HepG2 (cell line): Measurements from ENCODE around the gene SLC38A3. TPM values are rescaled to one million over a fixed set of nuclear protein-coding genes. Genes with fewer than 3 reads are reported as not detected.

Source experiments
- ATAC-seq: fragments of 200-7000 bp; cut with Tn5 transposase; 3 replicates; pipeline ENCODE4 v1.9.1; 2020; ENCODE audit warnings: mild to moderate bottlenecking, moderate library complexity
- BruUV-seq: library from RNA; stranded (reverse); fragments of 400-500 nt; replicated peaks from 2 replicates; lab custom pipeline; 2021; lab: Mats Ljungman, UMichigan
- CTCF ChIA-PET: fragments of 300-600 bp; formaldehyde crosslinking; extraction: SDS; loops from one replicate; lab custom pipeline; 2021; ENCODE audit warnings: low total read pairs, inconsistent platforms, low intra/inter-chr PET ratio; lab: Yijun Ruan, JAX
- POLR2A ChIA-PET: fragments of 350-600 bp; sonication (Branson Sonifier 250); formaldehyde crosslinking; loops from one replicate; lab custom pipeline; 2020; ENCODE audit warnings: antibody characterized with exemption, inconsistent platforms; lab: Yijun Ruan, JAX
- DNase-seq: peaks from one replicate; pipeline ENCODE4 v3.0.0-alpha.2; 2015; ENCODE audit warnings: low spot score
- FAIRE-seq: peaks from 3 replicates; lab custom pipeline; 2011; peaks lifted over from hg19 to GRCh38; lab: Jason Lieb, UNC
- H2AFZ ChIP-seq: one replicate; pipeline ENCODE4 v1.6.1; 2011; ENCODE audit warnings: low read length, inconsistent platforms
- H3K27ac ChIP-seq: fragments of 300-600 bp; 3 replicates; pipeline ENCODE4 v1.8.0; 2011; ENCODE audit warnings: mixed run types, mild to moderate bottlenecking, mixed read lengths, low read length, inconsistent platforms; ENCODE audit not compliant: insufficient read depth; ENCODE audit errors: extremely low read length
- H3K27me3 ChIP-seq, 2 experiments: fragments of 200-600 bp in 1 of 2; 2 replicates in 1 of 2; 3 replicates in 1 of 2; pipeline versions ENCODE4 v1.6.0 to v1.8.0; 2011; ENCODE audit warnings: low read length in 2 of 2, mild to moderate bottlenecking in 2 of 2, moderate library complexity in 2 of 2, inconsistent platforms in 1 of 2; ENCODE audit not compliant: insufficient read depth in 2 of 2, control insufficient read depth in 1 of 2
- H3K36me3 ChIP-seq, 2 experiments: fragments of 200-600 bp in 1 of 2; replicated peaks in 1 of 2; 2 replicates in 1 of 2; 3 replicates in 1 of 2; pipeline versions ENCODE4 v1.5.1 to v1.8.0; 2011; ENCODE audit warnings: low read length in 2 of 2, inconsistent platforms in 1 of 2; ENCODE audit not compliant: insufficient read depth in 2 of 2, control insufficient read depth in 1 of 2
- H3K4me1 ChIP-seq: 2 replicates; pipeline ENCODE4 v1.5.1; 2012; ENCODE audit warnings: low read length, inconsistent platforms; ENCODE audit not compliant: insufficient read depth
- H3K4me2 ChIP-seq: 2 replicates; pipeline ENCODE4 v1.6.0; 2011; ENCODE audit warnings: low read depth, low read length, inconsistent platforms
- H3K4me3 ChIP-seq, 3 experiments: fragments of 200-600 bp in 1 of 3; sonication (generic), shearing (Covaris generic) in 1 of 3; replicated peaks in 1 of 3; 2 replicates each; pipeline ENCODE4 v1.5.1; 2011 to 2016; ENCODE audit warnings: low read length in 3 of 3, inconsistent platforms in 2 of 3, low read depth in 2 of 3, mild to moderate bottlenecking in 2 of 3, control low read depth in 1 of 3, mixed read lengths in 1 of 3; ENCODE audit not compliant: insufficient read depth in 1 of 3
- H3K79me2 ChIP-seq: one replicate; pipeline ENCODE4 v1.6.1; 2011; ENCODE audit warnings: low read length, inconsistent platforms; ENCODE audit not compliant: insufficient read depth
- H3K9ac ChIP-seq: 2 replicates; pipeline ENCODE4 v1.6.0; 2011; ENCODE audit warnings: mild to moderate bottlenecking, low read depth, low read length, inconsistent platforms; ENCODE audit not compliant: insufficient read depth
- H3K9me3 ChIP-seq: 2 replicates; pipeline ENCODE4 v1.5.1; 2012; ENCODE audit warnings: mild to moderate bottlenecking, low read length
- H4K20me1 ChIP-seq: 2 replicates; pipeline ENCODE4 v1.6.0; 2011; ENCODE audit warnings: inconsistent platforms, mild to moderate bottlenecking, low read length, moderate library complexity; ENCODE audit not compliant: insufficient read depth
- MAZ ChIP-seq, 2 experiments: sonication (generic) in 1 of 2; formaldehyde crosslinking in 1 of 2; IDR thresholded peaks; 2 replicates each; pipeline versions ENCODE4 v1.5.0 to v1.6.1; 2012 to 2020; ENCODE audit warnings: low read depth in 2 of 2, mild to moderate bottlenecking in 2 of 2, borderline replicate concordance in 1 of 2, improper control_type of control experiment in 1 of 2, low read length in 1 of 2, missing genetic modification reagents in 1 of 2, moderate library complexity in 1 of 2
- MED1 ChIP-seq: sonication (generic); formaldehyde crosslinking; IDR thresholded peaks from 2 replicates; pipeline ENCODE4 v1.4.0; 2020; ENCODE audit warnings: missing genetic modification reagents
- ZBTB42 ChIP-seq: sonication (generic); formaldehyde crosslinking; IDR thresholded peaks from 2 replicates; pipeline ENCODE4 v1.5.0; 2020; ENCODE audit warnings: mild to moderate bottlenecking, missing genetic modification reagents
- ZNF441 ChIP-seq: sonication (generic); formaldehyde crosslinking; IDR thresholded peaks from 2 replicates; pipeline ENCODE4 v1.7.0; 2021; ENCODE audit warnings: missing genetic modification reagents, borderline replicate concordance
- ZNF564 ChIP-seq: sonication (generic); formaldehyde crosslinking; IDR thresholded peaks from 2 replicates; pipeline ENCODE4 v1.8.1; 2023; ENCODE audit warnings: mild to moderate bottlenecking, missing genetic modification reagents
- ZNF644 ChIP-seq: IDR thresholded peaks from 2 replicates; pipeline ENCODE4 v1.6.1; 2016; ENCODE audit warnings: low read depth
- ZNF768 ChIP-seq: sonication (generic); formaldehyde crosslinking; IDR thresholded peaks from 2 replicates; pipeline ENCODE4 v1.4.0; 2020; ENCODE audit warnings: missing genetic modification reagents
- ZNF788 ChIP-seq: sonication (generic); formaldehyde crosslinking; IDR thresholded peaks from 2 replicates; pipeline ENCODE4 v1.5.0; 2020; ENCODE audit warnings: mild to moderate bottlenecking, missing genetic modification reagents, borderline replicate concordance
- WGBS: methylation state at CpG from one replicate; pipeline ENCODE4 v1.1.6; 2017; ENCODE audit warnings: low lambda C conversion rate; 5-methylcytosine and 5-hydroxymethylcytosine counted together
- in situ Hi-C: cut with HindIII; loops from 2 replicates; pipeline ENCODE4 v1.10.0; 2017; ENCODE audit warnings: low pct_unique_long_range_greater_than_20kb; ENCODE audit not compliant: extremely low pct_ligation_motif_present
- intact Hi-C: fragments of 100-400 bp; cut with micrococcal nuclease; formaldehyde crosslinking; loops from one replicate; pipeline ENCODE4 v1.10.0; 2022; ENCODE audit not compliant: unreplicated experiment
- polyA plus RNA-seq, 8 experiments: library from polyadenylated mRNA; depleted of rRNA in 3 of 8; stranded (reverse) in 7 of 8; unstranded in 1 of 8; fragments of >200 nt; fragmentation: Illumina TruSeq in 4 of 8; extraction: Trizol in 4 of 8; gene quantifications; 2 replicates each; pipeline versions ENCODE4 v1.2.1 to v1.2.3, GENCODE V29; 2011 to 2016; ENCODE audit warnings: low read depth in 4 of 8, missing spikeins in 1 of 8, mixed read lengths in 1 of 8; ENCODE audit not compliant: insufficient read depth in 1 of 8
- total RNA-seq, 5 experiments: library from RNA; depleted of rRNA; stranded (reverse); fragments of >200 nt; fragmentation: Illumina TruSeq; extraction: Trizol; gene quantifications; 2 replicates each; pipeline ENCODE4 v1.2.3, GENCODE V29; 2016; ENCODE audit warnings: low read depth in 1 of 5
- TF ChIP-seq, protein P1 (sequence below): sonication (generic); formaldehyde crosslinking; IDR thresholded peaks from 2 replicates; pipeline ENCODE4 v1.5.0; 2020; ENCODE audit warnings: missing genetic modification reagents
- TF ChIP-seq, protein P2 (sequence below): sonication (generic); formaldehyde crosslinking; conservative IDR thresholded peaks from 2 replicates; pipeline ENCODE4 v1.8.1; 2023; ENCODE audit warnings: missing genetic modification reagents

SLC38A3 gene
- total and polyA plus RNA-seq, 2 of the 13 experiments (the other 11 are each of a cell fraction or from before 2014, with no cell fraction given) = 29.8 to 164 TPM

DNA sequence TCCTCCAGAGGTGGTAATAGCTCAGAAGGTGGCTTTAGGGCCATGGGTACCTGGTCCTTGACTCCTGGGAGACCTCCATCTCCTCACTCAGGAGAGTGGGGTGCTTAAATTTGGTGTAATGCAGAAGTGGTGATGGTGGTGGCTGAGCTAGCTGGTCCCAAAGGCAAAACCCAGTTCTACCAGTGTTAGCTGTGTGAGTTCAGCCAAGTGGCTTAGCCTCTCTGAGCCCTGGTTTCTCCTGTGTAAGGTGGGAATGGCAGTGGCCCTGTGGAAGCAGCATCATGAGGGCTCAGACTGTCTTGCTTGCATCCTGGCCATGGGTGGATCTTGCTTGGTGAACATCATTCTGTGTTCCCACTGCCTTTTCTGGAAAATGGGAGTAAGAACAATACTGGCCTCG, 40.6 kb upstream of the SLC38A3 start:
- in situ Hi-C loops = no loop called here
- BruUV-seq = no TSS peak

DNA sequence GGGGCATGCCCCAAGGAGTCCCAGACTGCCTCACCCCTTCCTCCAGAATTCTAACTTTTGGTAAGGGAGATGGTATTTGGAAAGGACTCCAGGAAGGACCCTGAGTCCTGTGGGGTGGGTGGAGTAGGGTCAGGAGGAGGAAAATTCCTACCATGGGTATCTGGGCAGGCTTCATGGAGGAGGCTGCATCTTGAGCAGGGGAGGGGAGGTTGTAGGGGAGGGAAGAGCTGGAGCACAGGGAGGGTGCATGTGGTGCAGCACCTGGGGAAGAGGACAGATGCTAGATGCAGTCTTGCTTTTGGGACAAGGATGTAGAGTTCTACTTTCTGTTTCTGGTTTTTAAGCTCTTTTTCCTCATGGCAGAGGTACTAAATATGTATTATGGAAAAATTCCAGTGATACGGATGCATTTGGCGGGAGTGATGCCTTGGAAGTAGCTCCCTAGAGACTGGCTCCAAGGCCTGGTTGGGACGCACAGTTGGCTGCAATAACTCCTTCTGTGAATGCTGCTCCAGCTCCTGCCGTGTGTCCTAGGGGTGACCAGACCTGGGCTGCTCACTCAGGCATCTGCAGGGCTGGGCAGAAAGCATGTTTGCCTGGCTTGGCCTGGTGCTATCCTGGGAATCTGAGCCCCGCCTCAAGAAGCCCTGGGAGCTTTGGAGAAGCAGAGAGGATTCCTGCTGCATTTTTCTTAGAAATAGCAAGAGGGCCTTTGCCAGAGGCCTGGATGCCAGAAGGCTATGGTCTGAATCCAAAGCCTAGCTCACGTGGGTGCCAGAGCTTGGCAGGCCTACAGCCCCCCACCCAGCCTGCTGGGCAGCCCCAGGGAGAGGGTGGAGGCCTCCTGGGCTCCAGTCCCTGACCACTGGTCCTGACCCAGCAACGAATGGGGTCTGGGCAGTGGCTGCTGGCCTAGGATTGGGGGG, 39.8 kb upstream of the SLC38A3 start:
- no peaks in the 10 kb centered on the region for H3K9me3 ChIP-seq
- H3K4me2 ChIP-seq = peak overlapping the region; percentile 68; the same call in 1 of the 2 replicates
- BruUV-seq = no TSS peak
- intact Hi-C loops = no loop called here
- CTCF ChIA-PET = no interaction called here
- H2AFZ ChIP-seq = no peak overlapping the region
- H3K27ac ChIP-seq = no peak overlapping the region
- POLR2A ChIA-PET = interaction anchor here (1.4 to 1.9 kb wide), 2 partner anchors 9 to 31 kb away, joined by 4 to 5 read pairs; no protein-coding TSS in a partner anchor
- peaks cover 86% of the 10 kb centered on the region for H3K4me1 ChIP-seq
- H3K27me3 ChIP-seq = no peaks in the 10 kb centered on the region
- peaks cover 0 to 7% of the 10 kb centered on the region in 2 experiments; a peak in 1 of 5 replicates for H3K36me3 ChIP-seq
- 93% methylated on average over 3 of the region's 7 CpGs for WGBS
- H4K20me1 ChIP-seq = no peaks in the 10 kb centered on the region
- no peak for TF ChIP-seq ZBTB42 (CRISPR knock-in tag)
- TF ChIP-seq MAZ (IDR thresholded peaks at IDR 0.05; ENCODE audit: borderline replicate concordance, low read depth, low read length) = no peak
- 0 out of 2 replicates have a peak, but pooled peaks have one; percentile 22 for TF ChIP-seq MAZ (CRISPR knock-in tag; IDR thresholded peaks at IDR 0.05; ENCODE audit: low read depth)
- TF ChIP-seq, protein P1, sequence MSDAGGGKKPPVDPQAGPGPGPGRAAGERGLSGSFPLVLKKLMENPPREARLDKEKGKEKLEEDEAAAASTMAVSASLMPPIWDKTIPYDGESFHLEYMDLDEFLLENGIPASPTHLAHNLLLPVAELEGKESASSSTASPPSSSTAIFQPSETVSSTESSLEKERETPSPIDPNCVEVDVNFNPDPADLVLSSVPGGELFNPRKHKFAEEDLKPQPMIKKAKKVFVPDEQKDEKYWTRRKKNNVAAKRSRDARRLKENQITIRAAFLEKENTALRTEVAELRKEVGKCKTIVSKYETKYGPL (CRISPR knock-in tag) = no peak
- peak; percentile 30; the same call in 1 of the 2 replicates for TF ChIP-seq ZNF788 (CRISPR knock-in tag)
- no peak for TF ChIP-seq MED1 (CRISPR knock-in tag)
- TF ChIP-seq ZNF644 (CRISPR knock-in tag) = no peak
- TF ChIP-seq ZNF564 (CRISPR knock-in tag) = no peak
- 0 out of 2 replicates have a peak overlapping the region, but pooled peaks have one; percentile 13 for H3K9ac ChIP-seq
- no peak for FAIRE-seq
- ATAC-seq = no peak
- in situ Hi-C loops = no loop called here
- no peak for DNase-seq
- no peak overlapping the region for H3K4me3 ChIP-seq
- H3K79me2 ChIP-seq = peaks cover 5% of the 10 kb centered on the region

More for the DNA sequence above, 40.6 kb upstream of the SLC38A3 start:
- TF ChIP-seq ZNF768 (CRISPR knock-in tag) (peak; percentile 97), ZNF441 (CRISPR knock-in tag) (no peak)
- TF ChIP-seq, protein P2, sequence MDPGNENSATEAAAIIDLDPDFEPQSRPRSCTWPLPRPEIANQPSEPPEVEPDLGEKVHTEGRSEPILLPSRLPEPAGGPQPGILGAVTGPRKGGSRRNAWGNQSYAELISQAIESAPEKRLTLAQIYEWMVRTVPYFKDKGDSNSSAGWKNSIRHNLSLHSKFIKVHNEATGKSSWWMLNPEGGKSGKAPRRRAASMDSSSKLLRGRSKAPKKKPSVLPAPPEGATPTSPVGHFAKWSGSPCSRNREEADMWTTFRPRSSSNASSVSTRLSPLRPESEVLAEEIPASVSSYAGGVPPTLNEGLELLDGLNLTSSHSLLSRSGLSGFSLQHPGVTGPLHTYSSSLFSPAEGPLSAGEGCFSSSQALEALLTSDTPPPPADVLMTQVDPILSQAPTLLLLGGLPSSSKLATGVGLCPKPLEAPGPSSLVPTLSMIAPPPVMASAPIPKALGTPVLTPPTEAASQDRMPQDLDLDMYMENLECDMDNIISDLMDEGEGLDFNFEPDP (CRISPR knock-in tag) = 0 out of 2 replicates have a peak, but pooled peaks have one; percentile 42
- TF ChIP-seq, all 625 proteins: peak for 2
- peaks cover 78% of the 10 kb centered on the region for H3K4me1 ChIP-seq
- intact Hi-C loops = no loop called here
- H3K9ac ChIP-seq = no peak overlapping the region
- ATAC-seq (no peak), FAIRE-seq (no peak), DNase-seq (no peak)
- no peaks in the 10 kb centered on the region for H3K27me3 ChIP-seq
- CTCF ChIA-PET = no interaction called here
- POLR2A ChIA-PET = interaction anchor here (0.8 to 1.9 kb wide), 2 partner anchors 15 to 31 kb away, joined by 3 to 5 read pairs; no protein-coding TSS in a partner anchor
- WGBS = 33% methylated on average over 1 of the region's 1 CpG
- H3K27ac ChIP-seq = no peak overlapping the region
- no peak overlapping the region for H2AFZ ChIP-seq
- H3K9me3 ChIP-seq = no peaks in the 10 kb centered on the region
- no peak overlapping the region for H3K4me2 ChIP-seq
- H3K36me3 ChIP-seq = peaks cover 0 to 13% of the 10 kb centered on the region in 2 experiments; a peak in 1 of 5 replicates
- H3K79me2 ChIP-seq = peaks cover 5% of the 10 kb centered on the region
- H3K4me3 ChIP-seq = no peak overlapping the region
- H4K20me1 ChIP-seq = no peaks in the 10 kb centered on the region
